ENCODE data around the gene WIPF3.

WIPF3 gene

GRCh38 chr7:29843726-29844125, 37.4 kb downstream of the WIPF3 start:
- in situ Hi-C loops (cut with MboI; ENCODE audit: low sequenced_read_pairs), result no loop called here

GRCh38 chr7:29844559-29844958, 38.3 kb downstream of the WIPF3 start:
- in situ Hi-C loops (cut with MboI; ENCODE audit: low sequenced_read_pairs), result no loop called here

GRCh38 chr7:29847496-29847895, 41.2 kb downstream of the WIPF3 start:
- in situ Hi-C loops (cut with MboI; ENCODE audit: low sequenced_read_pairs), result no loop called here

- in situ Hi-C loops (cut with MboI; ENCODE audit: low sequenced_read_pairs), result no loop called here
Observed at GRCh38 chr7:29847916-29848315, 41.6 kb downstream of the WIPF3 start.

- in situ Hi-C loops (cut with MboI; ENCODE audit: low sequenced_read_pairs), result no loop called here
Observed at GRCh38 chr7:29848941-29849340, 42.6 kb downstream of the WIPF3 start.

GRCh38 chr7:29851487-29851886, 45.2 kb downstream of the WIPF3 start:
- in situ Hi-C loops (cut with MboI; ENCODE audit: low sequenced_read_pairs), result no loop called here

GRCh38 chr7:29852457-29852856, 46.1 kb downstream of the WIPF3 start:
- in situ Hi-C loops (cut with MboI; ENCODE audit: low sequenced_read_pairs), result no loop called here

- in situ Hi-C loops (cut with MboI; ENCODE audit: low sequenced_read_pairs), result no loop called here
Observed at GRCh38 chr7:29853072-29853471, 46.8 kb downstream of the WIPF3 start.

GRCh38 chr7:29853789-29854188, 47.5 kb downstream of the WIPF3 start:
- in situ Hi-C loops (cut with MboI; ENCODE audit: low sequenced_read_pairs), result no loop called here

- in situ Hi-C loops (cut with MboI; ENCODE audit: low sequenced_read_pairs), result no loop called here
Observed at GRCh38 chr7:29854257-29854938, 48.1 kb downstream of the WIPF3 start.

GRCh38 chr7:29857654-29858053, 51.3 kb downstream of the WIPF3 start:
- in situ Hi-C loops (cut with MboI; ENCODE audit: low sequenced_read_pairs), result no loop called here

GRCh38 chr7:29858191-29858951, 52.1 kb downstream of the WIPF3 start:
- in situ Hi-C loops (cut with MboI; ENCODE audit: low sequenced_read_pairs), result no loop called here

- in situ Hi-C loops (cut with MboI; ENCODE audit: low sequenced_read_pairs), result no loop called here
Observed at GRCh38 chr7:29859104-29859503, 52.8 kb downstream of the WIPF3 start.

GRCh38 chr7:29859524-29860185, 53.3 kb downstream of the WIPF3 start:
- in situ Hi-C loops (cut with MboI; ENCODE audit: low sequenced_read_pairs), result no loop called here

GRCh38 chr7:29860186-29860585, 53.9 kb downstream of the WIPF3 start:
- in situ Hi-C loops (cut with MboI; ENCODE audit: low sequenced_read_pairs), result no loop called here

- in situ Hi-C loops (cut with MboI; ENCODE audit: low sequenced_read_pairs), result no loop called here
Observed at GRCh38 chr7:29861884-29862283, 55.6 kb downstream of the WIPF3 start.

- in situ Hi-C loops (cut with MboI; ENCODE audit: low sequenced_read_pairs), result no loop called here
Observed at GRCh38 chr7:29864656-29865055, 58.3 kb downstream of the WIPF3 start.

GRCh38 chr7:29865526-29865925, 59.2 kb downstream of the WIPF3 start:
- in situ Hi-C loops (cut with MboI; ENCODE audit: low sequenced_read_pairs), result no loop called here

- in situ Hi-C loops (cut with MboI; ENCODE audit: low sequenced_read_pairs), result no loop called here
Observed at GRCh38 chr7:29866490-29866930, 60.2 kb downstream of the WIPF3 start.

GRCh38 chr7:29871787-29872398, 65.6 kb downstream of the WIPF3 start:
- in situ Hi-C loops (cut with MboI; ENCODE audit: low sequenced_read_pairs), result no loop called here

- in situ Hi-C loops (cut with MboI; ENCODE audit: low sequenced_read_pairs), result no loop called here
Observed at GRCh38 chr7:29873644-29874294, 67.5 kb downstream of the WIPF3 start.
